Stimulated activated CD4-positive, alpha-beta T cell treated with anti-CD3 and anti-CD28 coated beads, Interleukin-15, amount 100 ng/mL, for 48 hours (primary cell): ENCODE results near the gene C1orf116.

ENCODE experiments used
- DNase-seq, 2 donors: peaks; one replicate each; pipeline ENCODE4 v3.0.0-alpha.2; 2020; ENCODE audit warnings: low read depth in 2 of 2

Gene C1orf116

DNA sequence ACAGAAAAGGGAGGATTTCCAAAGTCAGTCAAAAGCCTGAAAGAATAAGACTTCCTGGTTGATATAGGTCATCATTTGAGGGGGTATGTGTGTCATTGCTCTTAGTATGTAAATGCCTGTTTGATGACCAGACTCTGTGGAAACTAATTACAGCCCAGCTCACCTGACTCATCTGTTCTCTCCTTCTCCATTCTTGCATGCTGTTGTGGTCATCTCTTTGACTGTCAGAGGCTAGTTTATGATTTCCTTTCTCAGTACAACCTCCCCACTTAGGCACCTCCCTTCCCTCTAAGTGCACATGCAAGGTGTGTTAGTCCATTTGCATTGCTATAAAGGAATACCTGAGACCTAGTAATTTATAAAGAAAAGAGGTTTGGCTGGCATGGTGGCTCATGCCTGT lies 2.4 kb upstream of the C1orf116 start:
- DNase-seq = no peak

DNA sequence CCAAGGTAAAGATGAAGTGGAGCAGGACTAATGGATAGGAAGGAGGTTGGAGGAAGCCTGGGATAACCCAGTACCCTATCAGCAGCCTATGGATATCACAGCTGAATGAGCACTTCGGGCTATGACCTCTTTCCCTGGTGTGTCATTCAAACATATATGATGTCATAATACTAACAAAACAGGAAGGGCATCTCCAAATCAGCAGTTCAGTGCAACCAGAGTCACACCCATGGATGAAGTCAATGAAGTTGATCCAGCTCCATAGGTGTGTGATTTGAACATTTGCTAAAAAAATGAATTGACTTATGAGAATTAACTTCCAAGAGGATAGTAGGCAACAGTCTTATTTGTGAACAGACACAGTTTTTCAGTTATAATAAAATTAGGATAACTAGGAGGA lies 1.7 kb upstream of the C1orf116 start:
- no peak for DNase-seq

DNA sequence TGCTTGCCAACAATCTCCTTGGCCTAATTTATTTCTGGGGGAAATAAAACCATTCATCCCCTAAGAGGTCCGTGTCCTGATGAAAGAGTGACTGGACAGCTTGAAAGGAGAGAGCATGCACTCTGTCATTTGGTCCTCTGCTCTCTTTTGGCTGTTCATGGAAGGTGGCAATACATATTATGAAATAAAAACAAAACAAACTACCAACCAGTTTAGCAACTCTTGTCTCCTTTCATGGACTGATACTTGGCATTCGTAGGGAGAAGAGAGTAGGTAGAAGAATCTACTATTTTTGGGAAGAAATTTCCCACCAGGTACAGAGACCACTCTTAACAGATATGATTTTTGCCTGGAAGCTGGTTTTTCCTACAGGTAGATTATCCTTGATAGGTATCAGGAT lies 746 bp upstream of the C1orf116 start:
- no peak for DNase-seq

GRCh38 chr1:207031632-207032264 lies 808 bp downstream of the C1orf116 start:
- DNase-seq = no peak

- no peak for DNase-seq
Measured at GRCh38 chr1:207031016-207031415, 1.5 kb downstream of the C1orf116 start.

DNA sequence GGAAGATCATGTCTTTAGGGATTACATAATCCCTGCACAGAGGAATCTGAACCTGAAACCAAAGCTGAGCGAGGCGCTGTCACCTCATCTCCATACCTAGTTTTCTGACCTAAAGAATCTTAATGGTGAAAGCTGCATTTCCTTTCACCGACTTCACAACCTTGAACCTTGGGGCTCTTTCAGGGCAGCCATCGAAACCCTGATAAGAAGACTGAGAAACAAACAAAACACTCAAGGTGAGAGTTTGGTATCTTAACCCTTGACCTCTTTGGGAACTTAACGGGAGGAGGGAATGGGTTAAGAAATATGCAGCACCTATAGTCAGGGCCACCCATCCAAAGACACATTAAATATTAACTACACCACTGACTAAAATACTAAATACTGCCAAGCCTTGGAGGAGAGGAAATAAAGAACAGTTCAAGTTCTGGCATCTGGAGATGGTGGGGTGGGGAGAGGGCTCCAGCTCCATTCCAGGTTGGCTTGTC lies 2.0 kb downstream of the C1orf116 start:
- no peak for DNase-seq

DNA sequence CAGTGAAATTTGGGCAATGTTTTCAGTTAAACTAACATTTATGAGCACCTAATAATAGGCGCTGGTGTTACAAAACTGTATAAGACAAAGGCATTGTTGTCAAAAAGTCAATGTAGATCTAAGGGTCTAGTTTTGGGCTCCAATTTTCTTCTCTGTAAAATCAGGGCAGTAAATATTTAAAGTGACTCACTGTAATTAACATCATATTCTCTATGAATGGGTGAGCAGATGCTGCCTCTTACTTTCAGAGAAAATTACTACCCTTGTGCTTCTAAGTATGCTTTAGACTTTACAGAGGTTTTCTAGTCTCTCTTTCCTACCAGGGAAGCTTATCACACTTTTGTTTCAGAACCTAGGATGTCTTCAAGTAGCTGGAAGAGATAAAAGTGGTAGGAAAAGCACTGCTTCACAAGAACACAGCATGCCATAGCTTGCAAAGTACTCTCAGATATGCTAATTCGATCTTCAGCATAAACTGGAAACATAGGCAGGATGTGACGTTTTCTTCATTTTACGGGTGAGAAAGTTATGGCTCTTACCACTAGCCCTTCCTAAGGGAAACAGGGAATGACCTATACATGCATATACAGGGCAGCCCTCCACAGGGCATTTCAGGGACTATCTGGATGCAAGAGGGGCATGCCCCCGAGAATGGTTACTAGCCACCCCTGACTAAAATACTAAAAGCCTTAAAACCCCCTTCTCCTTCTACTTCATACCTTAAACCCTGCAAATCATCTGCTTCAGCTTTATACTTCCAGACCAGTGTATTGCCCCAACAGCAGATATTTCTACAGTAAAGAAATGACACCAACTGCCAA lies 2.6 kb downstream of the C1orf116 start:
- DNase-seq = no peak

DNA sequence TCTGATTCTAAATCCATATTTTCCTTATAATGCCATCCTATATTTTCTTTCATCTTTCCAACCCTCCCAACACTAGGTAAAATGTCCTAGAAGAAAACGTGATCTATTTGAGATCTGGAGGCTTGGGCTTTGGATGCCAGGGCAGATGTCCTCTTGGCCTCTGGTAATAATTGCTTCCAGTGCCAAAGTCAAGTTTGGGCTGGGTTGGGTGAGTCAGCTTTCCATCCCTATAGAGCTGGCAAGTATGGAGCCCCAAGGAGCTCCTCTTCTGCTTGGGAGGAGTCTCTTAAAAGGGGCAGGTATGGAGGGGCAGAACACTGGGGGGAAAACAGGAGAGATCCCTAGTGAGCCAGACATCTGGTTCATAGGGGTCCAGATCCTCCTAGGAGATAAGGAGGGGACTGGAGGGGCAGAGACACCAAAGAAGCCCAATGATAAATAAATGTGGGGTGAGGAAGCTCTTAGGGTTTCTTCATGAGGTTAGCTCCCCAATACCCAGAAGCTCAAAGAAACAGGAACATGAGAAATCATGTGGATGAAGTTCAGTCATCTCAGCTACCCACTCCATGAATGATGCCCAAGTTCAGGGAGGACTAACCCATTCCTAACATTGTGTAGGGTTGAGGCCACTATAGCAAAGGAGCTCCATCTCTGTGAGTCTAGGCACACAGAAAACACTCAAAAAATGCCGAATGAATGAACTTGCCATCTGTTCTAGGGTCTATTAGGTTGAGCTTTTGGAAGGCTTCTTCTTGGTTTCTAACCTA lies 3.5 kb downstream of the C1orf116 start:
- DNase-seq = no peak

DNA sequence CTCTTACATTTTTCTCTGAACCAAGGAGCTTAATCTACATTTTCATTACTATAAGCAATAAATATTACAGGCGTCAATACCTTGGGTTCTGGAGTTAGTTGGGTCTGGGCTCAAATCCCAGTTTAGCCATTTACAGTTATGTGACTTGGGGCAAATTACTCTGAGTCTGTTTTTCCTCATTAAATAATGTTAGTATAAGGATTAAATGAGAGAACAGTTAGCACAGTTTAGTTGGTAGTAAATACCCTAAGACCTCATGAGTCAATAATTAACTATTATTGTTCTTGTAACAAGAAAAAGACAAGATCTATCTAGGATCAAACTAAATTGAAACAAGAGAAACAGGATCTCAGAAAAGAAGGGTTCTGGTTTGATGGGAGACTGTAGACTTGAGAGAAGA lies 4.6 kb downstream of the C1orf116 start:
- DNase-seq = no peak

DNA sequence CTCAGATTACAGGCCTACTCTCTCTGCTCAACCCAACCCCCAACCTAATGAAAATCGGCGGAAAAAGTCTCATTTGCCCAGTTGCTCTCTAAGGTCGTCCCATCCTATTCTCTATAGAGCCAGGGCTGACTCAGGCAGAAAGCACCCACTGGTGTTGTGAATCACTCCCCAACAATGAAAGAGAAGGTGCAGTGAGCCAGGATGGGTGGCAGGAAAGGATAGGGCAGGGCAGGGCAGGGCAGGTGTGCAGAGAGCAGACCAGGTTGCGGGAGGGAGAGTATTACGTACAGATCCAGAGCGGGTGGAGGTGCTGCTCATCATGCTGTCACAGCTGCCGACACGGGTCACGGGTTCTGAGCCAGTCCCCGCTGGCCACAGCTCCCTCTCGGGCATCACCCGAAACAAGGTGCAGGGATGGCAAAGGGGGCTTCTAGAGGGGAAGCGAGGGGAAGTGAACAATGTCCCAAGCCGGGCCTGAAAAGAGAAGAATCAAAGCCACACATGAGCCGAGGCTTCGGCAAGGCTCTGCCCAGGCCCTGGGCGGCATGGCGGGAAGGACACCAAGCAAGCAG lies 5.3 kb downstream of the C1orf116 start:
- DNase-seq = no peak

DNA sequence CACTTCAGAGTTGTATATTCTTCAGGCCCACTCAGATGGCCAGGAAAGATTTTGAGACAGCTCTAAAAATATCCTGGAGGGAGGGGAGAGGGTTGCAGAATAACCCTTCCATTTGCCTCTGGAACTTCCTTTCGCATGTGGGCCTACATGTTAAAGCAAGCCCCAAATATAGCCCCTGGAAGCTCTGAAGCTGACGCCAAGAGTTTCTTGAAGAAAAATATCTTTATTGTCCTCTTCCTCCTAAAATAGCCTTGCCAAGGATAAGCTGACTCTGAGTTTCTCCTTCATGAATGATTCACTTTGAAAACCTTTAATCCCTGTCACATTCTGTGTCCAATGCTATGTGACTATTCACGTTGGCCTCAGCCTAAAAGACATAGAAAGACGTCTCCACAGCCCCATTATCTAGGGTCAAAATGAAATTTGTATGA lies 6.4 kb downstream of the C1orf116 start:
- no peak for DNase-seq

GRCh38 chr1:207025146-207025880 lies 7.2 kb downstream of the C1orf116 start:
- DNase-seq = no peak

- no peak for DNase-seq
Measured at GRCh38 chr1:207024202-207025145, 8.1 kb downstream of the C1orf116 start.

- DNase-seq = no peak
Measured at GRCh38 chr1:207022996-207023679, 9.4 kb downstream of the C1orf116 start.

DNA sequence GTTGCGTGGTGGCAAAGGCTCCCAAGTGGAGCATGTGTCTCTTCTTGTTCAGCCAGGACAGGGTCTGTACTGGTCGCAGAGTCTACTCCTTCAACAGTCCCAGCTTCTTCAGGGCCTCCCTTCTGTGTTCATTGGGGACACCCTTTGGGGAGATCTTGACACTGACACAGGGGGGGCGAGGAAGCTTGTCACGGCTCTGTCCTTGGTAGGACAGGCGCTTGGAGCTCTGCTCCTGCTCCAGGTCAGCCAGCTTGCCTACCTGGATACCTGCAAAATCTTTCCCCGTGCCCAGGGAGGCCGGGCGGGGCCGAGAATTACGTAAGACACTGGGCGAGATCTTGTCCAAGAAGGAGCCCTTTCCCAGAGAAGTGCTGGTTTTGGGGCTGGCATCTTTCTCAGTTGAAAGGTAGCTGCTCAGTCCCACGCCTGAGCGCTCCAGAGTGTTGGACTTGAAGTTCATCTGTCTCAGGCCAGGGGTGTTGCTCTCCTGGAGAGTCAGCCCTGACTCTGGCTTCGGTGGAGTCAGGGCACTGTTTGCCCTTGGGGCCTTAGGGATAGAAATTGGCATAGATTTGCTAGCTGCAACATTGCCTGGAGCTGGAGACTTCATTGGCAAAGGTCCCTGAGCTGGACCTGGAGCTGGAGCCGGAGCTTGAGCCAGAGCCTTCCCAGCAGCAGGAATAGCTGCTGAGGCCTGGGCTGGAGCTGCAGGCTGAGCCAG lies 10.5 kb downstream of the C1orf116 start:
- DNase-seq = no peak

DNA sequence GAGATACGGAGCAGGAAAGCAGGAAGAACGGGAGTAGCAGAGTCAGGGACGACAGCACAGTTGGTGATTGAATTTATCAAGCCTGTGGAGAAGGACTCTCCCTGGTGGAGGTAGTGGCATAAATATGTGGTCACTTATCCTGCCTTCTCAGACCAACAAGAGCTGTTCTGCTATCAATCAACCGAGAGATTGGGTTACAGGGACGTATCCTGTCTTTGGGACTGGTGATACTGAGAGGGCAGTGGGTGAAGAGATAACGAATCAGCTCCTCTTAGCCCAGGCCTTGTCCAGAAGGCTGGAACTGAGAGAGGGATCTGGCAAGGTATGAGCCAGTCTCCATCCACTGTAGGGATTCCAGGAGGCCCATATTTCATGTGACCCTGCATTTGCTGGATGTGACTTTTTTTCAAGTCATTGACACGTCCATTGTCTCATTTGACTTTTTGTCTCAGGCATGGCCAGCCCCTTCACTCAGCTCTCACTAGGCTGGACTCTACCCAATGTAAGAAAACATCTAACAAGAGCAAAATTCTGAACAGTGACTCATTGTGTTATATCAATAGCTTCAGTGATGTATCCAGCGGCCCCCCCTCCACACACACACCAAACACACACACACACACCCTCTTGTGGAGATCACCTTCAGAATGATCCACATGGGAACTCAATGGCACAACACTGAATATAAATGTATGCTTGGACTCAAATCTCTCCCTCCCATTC lies 11.3 kb downstream of the C1orf116 start:
- no peak for DNase-seq

DNA sequence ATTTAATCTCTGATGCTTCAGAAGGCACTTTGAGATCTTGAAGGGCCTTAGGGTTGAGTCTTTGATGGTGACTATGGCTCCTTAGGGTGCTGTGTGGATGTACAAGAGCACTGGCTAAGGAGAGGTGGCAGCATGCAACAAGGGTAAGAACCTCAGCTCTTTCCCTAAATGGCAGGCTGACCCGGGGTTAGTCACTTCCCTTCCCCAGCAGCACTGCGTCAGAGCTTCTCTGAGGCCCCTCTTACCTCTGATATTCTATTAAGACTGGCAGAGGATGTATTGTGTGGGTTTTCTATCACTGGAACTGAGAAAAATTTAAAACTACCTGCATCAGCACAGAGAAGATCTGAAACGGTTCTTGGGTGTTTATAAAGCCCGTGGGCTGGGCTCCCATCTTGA lies 11.8 kb downstream of the C1orf116 start:
- DNase-seq = no peak

GRCh38 chr1:207020065-207020708 lies 12.4 kb downstream of the C1orf116 start:
- DNase-seq = no peak
